Measurements from ENCODE around the gene PPP1R1C.

PPP1R1C gene

GRCh38 chr2:182066400-182067087, 80.9 kb downstream of the PPP1R1C start:
- no peak for DNase-seq

GRCh38 chr2:182067393-182067792, 81.7 kb downstream of the PPP1R1C start:
- no peak for DNase-seq

- DNase-seq = no peak
Observed at GRCh38 chr2:182068811-182069210, 83.2 kb downstream of the PPP1R1C start.

GRCh38 chr2:182069416-182069815, 83.8 kb downstream of the PPP1R1C start:
- DNase-seq = no peak

- DNase-seq = no peak
Observed at GRCh38 chr2:182069908-182070307, 84.3 kb downstream of the PPP1R1C start.

- DNase-seq = no peak
Observed at GRCh38 chr2:182070736-182071135, 85.1 kb downstream of the PPP1R1C start.

GRCh38 chr2:182072861-182073260, 87.2 kb downstream of the PPP1R1C start:
- no peak for DNase-seq

- DNase-seq = no peak
Observed at GRCh38 chr2:182073613-182074012, 88.0 kb downstream of the PPP1R1C start.

GRCh38 chr2:182077023-182077422, 91.4 kb downstream of the PPP1R1C start:
- no peak for DNase-seq

- peak; percentile 19 for DNase-seq
Observed at GRCh38 chr2:182077448-182078142, 91.9 kb downstream of the PPP1R1C start.

- no peak for DNase-seq
Observed at GRCh38 chr2:182078988-182079602, 93.4 kb downstream of the PPP1R1C start.

GRCh38 chr2:182080493-182080892, 94.8 kb downstream of the PPP1R1C start:
- DNase-seq = no peak

- no peak for DNase-seq
Observed at GRCh38 chr2:182081602-182082260, 96.1 kb downstream of the PPP1R1C start.

GRCh38 chr2:182088681-182089320, 103.1 kb downstream of the PPP1R1C start:
- DNase-seq = no peak

GRCh38 chr2:182090486-182090885, 104.8 kb downstream of the PPP1R1C start:
- no peak for DNase-seq

GRCh38 chr2:182097571-182098164, 112.0 kb downstream of the PPP1R1C start:
- DNase-seq = no peak

GRCh38 chr2:182098648-182099047, 113.0 kb downstream of the PPP1R1C start:
- DNase-seq = no peak

- DNase-seq = no peak
Observed at GRCh38 chr2:182101263-182101662, 115.6 kb downstream of the PPP1R1C start.

- no peak for DNase-seq
Observed at GRCh38 chr2:182103526-182103925, 117.9 kb downstream of the PPP1R1C start.

GRCh38 chr2:182110347-182110746, 124.7 kb downstream of the PPP1R1C start:
- no peak for DNase-seq

GRCh38 chr2:182113334-182113733, 127.7 kb downstream of the PPP1R1C start:
- no peak for DNase-seq

- DNase-seq = no peak
Observed at GRCh38 chr2:182115258-182115657, 129.6 kb downstream of the PPP1R1C start.

- no peak for DNase-seq
Observed at GRCh38 chr2:182116774-182117173, 131.1 kb downstream of the PPP1R1C start.
